Breast epithelium (tissue), 3 donors: Measurements from ENCODE around the gene ARL5C.

Experiments used
- POLR2A ChIP-seq: fragments of 450-650 bp; IDR thresholded peaks from one replicate; pipeline ENCODE4 v1.6.1; 2016; ENCODE audit warnings: antibody characterized with exemption, mild to moderate bottlenecking, moderate library complexity
- POLR2AphosphoS5 ChIP-seq, 3 donors: sonication (generic); formaldehyde crosslinking; IDR thresholded peaks; one replicate each; pipeline ENCODE4 v1.6.1; 2017; ENCODE audit warnings: antibody characterized with exemption in 3 of 3
- TF ChIP-seq, protein P1 (sequence below), 3 donors: fragments of 450-650 bp; IDR thresholded peaks; one replicate each; pipeline ENCODE4 v1.5.1; 2016 to 2017; ENCODE audit warnings: antibody characterized with exemption in 3 of 3, mild to moderate bottlenecking in 3 of 3, moderate library complexity in 3 of 3

DNA sequence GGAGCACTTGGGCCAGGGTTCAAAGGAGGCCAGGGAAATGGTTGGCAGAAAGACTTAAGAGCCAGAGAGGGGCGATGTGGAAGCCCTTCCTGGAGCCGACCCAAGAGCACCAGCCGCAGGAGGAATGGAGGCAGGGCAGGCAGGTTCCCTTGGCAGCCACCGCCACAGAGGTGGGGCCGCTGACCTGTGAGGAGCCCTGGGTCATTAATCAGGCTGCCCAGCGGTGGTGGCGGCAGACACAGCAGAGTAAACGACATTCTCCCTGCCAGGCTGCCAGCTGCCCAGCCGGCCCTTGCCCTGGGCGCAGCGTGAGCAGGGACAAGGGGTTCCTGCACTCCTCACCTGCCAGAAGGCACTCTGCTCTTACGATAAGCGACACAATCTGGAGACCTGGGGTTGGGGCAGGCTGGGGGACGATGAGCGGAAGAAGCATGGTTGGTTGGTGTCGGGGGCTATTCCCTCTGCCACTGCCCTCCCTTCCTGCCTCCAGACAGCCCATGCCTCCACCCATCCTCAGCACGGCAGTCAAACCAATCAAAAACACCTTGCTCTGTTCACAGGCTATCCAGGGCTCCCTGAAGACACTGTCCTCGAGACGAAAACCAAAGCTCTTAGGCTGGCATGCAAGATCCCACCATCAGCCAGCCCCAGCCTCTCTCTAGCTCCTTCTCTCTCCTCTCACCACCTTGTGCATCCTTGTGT is 55.4 kb downstream of the ARL5C start:
- TF ChIP-seq, protein P1, sequence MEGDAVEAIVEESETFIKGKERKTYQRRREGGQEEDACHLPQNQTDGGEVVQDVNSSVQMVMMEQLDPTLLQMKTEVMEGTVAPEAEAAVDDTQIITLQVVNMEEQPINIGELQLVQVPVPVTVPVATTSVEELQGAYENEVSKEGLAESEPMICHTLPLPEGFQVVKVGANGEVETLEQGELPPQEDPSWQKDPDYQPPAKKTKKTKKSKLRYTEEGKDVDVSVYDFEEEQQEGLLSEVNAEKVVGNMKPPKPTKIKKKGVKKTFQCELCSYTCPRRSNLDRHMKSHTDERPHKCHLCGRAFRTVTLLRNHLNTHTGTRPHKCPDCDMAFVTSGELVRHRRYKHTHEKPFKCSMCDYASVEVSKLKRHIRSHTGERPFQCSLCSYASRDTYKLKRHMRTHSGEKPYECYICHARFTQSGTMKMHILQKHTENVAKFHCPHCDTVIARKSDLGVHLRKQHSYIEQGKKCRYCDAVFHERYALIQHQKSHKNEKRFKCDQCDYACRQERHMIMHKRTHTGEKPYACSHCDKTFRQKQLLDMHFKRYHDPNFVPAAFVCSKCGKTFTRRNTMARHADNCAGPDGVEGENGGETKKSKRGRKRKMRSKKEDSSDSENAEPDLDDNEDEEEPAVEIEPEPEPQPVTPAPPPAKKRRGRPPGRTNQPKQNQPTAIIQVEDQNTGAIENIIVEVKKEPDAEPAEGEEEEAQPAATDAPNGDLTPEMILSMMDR (IDR thresholded peaks at IDR 0.05): no peak
- TF ChIP-seq POLR2A: no peak
- TF ChIP-seq POLR2AphosphoS5 (IDR thresholded peaks at IDR 0.05): no peak
